Stimulated activated naive CD8-positive, alpha-beta T cell treated with anti-CD3 and anti-CD28 coated beads, Interleukin-15, Interleukin-2, amounts not matched to agents 100 U/mL and 50 U/mL, for 24 hours (primary cell): ENCODE measurements around the gene ZNRF2.
"Not testable (repeated sequence)": the region's sequence is repeated elsewhere in the genome, so short reads cannot be mapped to it uniquely, and the experiment has no call there.

ENCODE experiments used
- ATAC-seq: fragments of 150-1000 bp; cut with Tn5 transposase; one replicate; pipeline ENCODE4 v1.10.0; 2021
- DNase-seq: peaks from one replicate; pipeline ENCODE4 v3.0.0; 2021

Gene ZNRF2

DNA sequence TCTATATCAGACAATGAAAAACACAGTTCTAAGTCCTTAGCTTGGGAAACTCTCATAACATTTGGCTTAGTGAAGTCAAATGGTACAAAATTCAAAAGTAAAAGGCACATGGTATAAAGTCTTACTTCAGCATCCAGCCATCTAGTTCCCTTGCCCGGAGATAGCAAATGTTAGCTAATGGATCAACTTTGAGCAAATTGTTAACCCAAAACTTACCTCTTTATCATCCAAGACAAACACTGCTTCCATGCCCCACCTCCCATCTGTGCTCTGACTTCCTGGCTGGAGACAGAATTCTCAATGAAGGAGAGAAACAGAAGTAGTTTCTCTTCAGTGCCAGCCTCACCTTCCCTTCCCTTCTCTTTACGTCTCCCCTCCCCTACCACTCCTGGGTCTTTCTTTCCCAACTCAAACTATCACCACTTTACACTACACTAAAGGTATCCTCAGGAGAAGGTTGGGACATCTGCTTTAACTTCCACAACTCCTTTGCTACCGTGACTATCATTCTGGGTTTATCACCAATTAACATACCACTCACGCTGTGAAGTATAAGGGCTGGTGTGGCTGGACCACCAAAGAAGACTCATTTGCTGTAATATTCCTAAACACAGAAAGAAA, 21.2 kb upstream of the ZNRF2 start:
- no peak for DNase-seq
- ATAC-seq, result no peak

GRCh38 chr7:30264052-30264451, 20.3 kb upstream of the ZNRF2 start:
- no peak for DNase-seq
- ATAC-seq, result no peak

- ATAC-seq, DNase-seq: not testable (repeated sequence)
Measured at GRCh38 chr7:30265189-30265588, 19.2 kb upstream of the ZNRF2 start.

GRCh38 chr7:30266686-30267085, 17.7 kb upstream of the ZNRF2 start:
- ATAC-seq, result no peak
- DNase-seq, result no peak

GRCh38 chr7:30268586-30268985, 15.8 kb upstream of the ZNRF2 start:
- ATAC-seq (no peak), DNase-seq (no peak)

- ATAC-seq (no peak), DNase-seq (no peak)
Measured at GRCh38 chr7:30269490-30269889, 14.9 kb upstream of the ZNRF2 start.

DNA sequence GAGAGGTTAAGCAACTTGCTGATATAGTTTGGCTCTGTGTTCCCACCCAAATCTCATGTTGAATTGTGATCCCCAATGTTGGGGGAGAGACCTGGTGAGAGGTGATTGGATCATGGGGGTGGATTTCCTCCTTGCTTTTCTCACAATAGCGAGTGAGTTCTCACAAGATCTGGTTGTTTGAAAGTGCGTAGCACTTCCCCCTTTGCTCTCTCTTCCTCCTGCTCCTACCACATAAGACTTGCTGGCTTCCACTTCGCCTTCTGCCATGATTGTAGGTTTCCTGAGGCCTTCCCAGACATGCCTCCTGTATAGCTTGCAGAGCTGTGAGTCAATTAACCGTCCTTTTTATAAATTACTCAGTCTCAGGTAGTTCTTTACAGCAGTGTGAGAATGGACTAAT, 13.5 kb upstream of the ZNRF2 start:
- ATAC-seq (no peak), DNase-seq (no peak)

- ATAC-seq (no peak), DNase-seq (no peak)
Measured at GRCh38 chr7:30272126-30272525, 12.3 kb upstream of the ZNRF2 start.

DNA sequence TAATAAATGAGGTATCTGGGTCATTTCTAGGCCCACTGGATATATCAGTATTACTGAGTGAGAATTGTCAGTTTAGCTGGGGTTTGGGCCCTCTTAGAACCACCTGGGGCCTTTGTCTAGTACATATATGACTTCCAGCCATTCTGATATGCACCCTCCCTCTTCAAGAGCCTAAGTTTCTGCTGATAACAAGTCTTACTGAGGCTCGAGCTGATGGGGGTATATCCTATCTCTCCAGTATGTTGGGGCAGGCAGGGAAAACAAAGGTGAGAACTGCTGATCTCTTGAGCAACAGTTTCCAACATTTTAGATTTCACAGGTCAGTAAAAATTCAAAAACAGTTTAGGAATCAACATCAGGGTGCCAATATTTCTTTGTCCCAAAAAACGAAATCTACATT, 10.8 kb upstream of the ZNRF2 start:
- DNase-seq (no peak), ATAC-seq (no peak)

GRCh38 chr7:30274641-30275040, 9.8 kb upstream of the ZNRF2 start:
- no peak for DNase-seq
- ATAC-seq, result no peak

DNA sequence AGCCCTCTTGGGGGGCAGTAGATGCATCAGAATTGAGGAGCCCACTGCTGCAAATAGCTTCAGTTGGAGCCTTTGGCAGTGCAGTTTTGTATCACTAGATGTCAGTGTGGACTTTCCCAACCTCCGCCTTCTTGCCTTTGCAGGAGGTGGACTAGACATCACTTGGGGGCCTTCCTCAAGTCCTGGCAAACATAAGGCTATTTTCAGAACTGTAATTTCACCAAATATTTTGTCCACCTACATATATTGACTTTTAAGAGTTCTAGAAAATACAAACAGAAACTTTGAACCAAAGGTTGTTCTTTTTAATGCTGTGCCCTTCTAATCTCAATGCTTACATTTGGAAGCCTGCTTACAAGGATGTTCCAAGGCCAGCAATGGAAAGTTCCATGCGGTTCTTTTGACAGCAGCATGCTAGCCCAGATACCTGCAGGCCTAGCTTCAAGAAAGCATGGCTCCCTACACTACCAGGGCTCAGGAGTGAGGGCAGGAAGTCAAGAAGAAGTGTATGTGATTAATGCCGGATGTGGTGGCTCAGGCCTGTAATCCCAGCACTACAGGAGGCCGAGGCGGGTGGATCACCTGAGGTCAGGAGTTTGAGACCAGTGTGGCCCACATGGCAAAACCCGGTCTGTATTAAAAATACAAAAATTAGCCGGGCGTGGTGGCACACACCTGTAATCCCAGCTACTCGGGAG, 8.0 kb upstream of the ZNRF2 start:
- ATAC-seq (peak; percentile 68), DNase-seq (peak; percentile 51)

GRCh38 chr7:30278376-30278775, 6.0 kb upstream of the ZNRF2 start:
- DNase-seq (no peak), ATAC-seq (no peak)

DNA sequence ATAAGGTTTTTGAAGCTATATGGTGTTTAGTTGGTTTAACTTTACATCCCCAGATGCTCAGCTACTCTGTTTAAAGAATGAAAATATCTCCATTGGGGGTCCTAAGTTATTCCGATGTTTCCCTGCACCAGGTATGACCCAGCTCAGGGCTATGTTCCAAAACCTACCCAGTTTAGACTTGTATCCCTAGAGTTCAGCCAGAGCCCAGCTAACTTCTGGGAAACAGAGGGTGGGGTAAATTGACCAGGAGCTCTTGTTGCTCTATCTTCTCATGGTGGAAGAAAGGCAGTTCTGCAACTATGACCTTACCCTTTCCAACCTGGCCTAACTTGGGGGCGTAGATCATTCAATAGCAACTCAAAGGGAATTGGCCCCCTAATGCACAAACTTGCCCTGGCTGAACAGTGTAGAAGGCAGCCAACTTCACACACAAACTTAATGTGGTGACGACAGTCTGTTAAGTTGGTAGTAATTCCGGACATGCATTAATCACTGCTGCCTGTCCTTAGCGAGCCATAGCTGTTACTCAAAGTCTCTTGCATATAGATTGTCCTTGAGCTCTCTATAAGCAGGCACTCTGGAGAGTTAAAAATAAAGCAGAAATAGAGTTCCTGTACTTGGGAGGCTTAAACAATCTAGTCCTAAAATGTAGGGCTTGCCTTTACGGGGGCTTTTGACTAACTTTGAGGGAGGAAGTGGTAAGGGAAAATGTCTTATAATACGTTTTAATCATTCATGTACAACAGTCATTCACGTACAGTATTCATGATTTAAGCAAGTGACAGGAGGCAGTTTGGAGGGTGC, 5.3 kb upstream of the ZNRF2 start:
- DNase-seq (no peak), ATAC-seq (no peak)

- DNase-seq, result no peak
- ATAC-seq, result no peak
Measured at GRCh38 chr7:30279653-30279904, 4.8 kb upstream of the ZNRF2 start.

GRCh38 chr7:30280631-30281030, 3.8 kb upstream of the ZNRF2 start:
- ATAC-seq (no peak), DNase-seq (no peak)

GRCh38 chr7:30281263-30281662, 3.1 kb upstream of the ZNRF2 start:
- DNase-seq, result no peak
- ATAC-seq, result no peak

GRCh38 chr7:30281791-30282190, 2.6 kb upstream of the ZNRF2 start:
- ATAC-seq (no peak), DNase-seq (no peak)

DNA sequence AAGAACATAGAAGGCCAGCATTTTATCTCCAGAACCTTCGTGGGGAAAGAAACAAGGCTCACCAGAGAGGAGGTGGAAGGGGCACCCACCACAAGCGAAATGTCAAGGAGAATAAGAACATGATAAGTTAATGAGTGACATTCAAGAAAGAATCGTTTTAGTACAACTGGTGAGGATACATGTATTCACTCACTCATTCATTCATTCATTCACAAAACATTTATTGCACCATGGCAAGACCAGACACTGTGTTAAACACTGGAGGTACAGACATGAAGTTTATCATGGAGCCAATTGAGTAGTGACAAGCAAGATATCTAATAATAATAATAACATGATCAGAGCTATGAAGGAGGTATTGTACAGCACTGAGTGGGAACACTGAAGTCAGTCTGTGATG, 1.7 kb upstream of the ZNRF2 start:
- no peak for ATAC-seq
- DNase-seq, result no peak

DNA sequence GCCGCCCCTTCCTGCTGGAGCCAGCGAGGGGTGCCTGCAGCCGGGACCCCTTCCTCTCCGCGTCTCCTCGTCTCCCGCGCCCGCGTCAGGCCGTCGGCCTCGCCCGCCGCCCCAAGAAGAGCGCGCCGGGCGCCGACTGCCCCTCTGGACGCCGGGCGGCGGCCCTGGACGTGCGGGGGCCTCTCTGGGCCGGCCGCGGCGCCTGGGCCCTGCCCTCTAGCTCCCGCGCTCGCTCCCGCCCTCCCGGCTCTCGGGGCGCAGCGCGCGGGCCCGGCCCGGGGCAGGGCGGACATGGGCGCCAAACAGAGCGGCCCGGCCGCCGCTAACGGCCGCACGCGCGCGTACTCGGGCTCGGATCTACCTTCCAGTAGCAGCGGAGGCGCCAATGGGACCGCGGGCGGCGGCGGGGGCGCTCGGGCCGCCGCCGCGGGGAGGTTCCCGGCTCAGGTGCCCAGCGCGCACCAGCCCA, 704 bp downstream of the ZNRF2 start:
- DNase-seq (peak; percentile 55), ATAC-seq (peak; percentile 4)

GRCh38 chr7:30285536-30286284, 1.3 kb downstream of the ZNRF2 start:
- peak; percentile 1 for ATAC-seq
- DNase-seq, result peak; percentile 65

- ATAC-seq, result no peak
- DNase-seq, result no peak
Measured at GRCh38 chr7:30286749-30287148, 2.4 kb downstream of the ZNRF2 start.

DNA sequence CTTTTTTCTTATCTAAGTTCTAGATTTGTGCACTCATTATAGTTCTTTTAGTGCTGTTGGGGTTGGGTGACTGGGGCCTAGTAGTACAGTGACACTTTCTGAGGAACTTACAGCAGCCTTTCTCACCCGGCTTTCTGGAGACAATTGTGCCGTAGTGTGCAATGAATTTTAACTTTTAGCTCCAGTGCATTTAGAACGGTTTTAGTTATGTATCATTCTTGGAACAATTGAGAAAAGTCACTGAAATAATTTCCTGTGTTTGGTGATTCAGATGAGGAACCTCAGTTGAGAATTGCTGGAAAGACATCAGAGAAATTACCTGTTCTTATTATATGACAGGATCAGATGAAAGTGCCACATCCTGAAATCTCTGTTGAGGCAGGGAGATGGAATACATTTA, 3.2 kb downstream of the ZNRF2 start:
- not testable (repeated sequence) for DNase-seq, ATAC-seq

DNA sequence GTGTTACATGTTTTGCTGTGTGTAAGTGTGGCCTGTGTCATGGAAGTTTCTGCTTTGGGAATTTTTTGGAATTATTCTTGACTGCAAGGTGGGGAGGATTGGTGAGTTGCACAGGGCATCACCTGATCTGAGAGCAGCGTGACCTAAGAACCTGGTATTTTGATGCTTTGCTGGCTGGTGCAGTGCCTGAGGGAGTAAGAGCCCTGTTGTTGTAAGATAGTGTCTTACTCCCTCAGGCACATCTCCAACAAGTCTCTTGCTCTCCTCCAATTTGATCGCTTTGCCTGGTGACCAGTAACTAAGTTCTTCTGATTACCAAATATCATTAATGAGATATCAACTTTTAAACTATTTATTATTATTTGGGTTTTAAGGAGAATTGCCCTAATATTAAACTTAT, 5.2 kb downstream of the ZNRF2 start:
- not testable (repeated sequence) for ATAC-seq, DNase-seq
